ENCODE results near the gene ME1.

The ME1 gene

GRCh38 chr6:83470587-83470986 lies 39.7 kb upstream of the ME1 start:
- TF ChIP-seq, protein P1, sequence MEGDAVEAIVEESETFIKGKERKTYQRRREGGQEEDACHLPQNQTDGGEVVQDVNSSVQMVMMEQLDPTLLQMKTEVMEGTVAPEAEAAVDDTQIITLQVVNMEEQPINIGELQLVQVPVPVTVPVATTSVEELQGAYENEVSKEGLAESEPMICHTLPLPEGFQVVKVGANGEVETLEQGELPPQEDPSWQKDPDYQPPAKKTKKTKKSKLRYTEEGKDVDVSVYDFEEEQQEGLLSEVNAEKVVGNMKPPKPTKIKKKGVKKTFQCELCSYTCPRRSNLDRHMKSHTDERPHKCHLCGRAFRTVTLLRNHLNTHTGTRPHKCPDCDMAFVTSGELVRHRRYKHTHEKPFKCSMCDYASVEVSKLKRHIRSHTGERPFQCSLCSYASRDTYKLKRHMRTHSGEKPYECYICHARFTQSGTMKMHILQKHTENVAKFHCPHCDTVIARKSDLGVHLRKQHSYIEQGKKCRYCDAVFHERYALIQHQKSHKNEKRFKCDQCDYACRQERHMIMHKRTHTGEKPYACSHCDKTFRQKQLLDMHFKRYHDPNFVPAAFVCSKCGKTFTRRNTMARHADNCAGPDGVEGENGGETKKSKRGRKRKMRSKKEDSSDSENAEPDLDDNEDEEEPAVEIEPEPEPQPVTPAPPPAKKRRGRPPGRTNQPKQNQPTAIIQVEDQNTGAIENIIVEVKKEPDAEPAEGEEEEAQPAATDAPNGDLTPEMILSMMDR (conservative IDR thresholded peaks at IDR 0.05; ENCODE audit: low read length), result no peak
- no peak for TF ChIP-seq EZH2phosphoT487 (IDR thresholded peaks at IDR 0.05; ENCODE audit: borderline replicate concordance)
- H3K4me3 ChIP-seq (ENCODE audit: low read length, poor library complexity, severe bottlenecking), result no peak overlapping the region
- no peaks in the 10 kb centered on the region for H3K9me2 ChIP-seq (replicated peaks; ENCODE audit: low read depth, low read length)
- no peaks in the 10 kb centered on the region for H3K4me1 ChIP-seq (ENCODE audit: insufficient read depth, low read length, poor library complexity, severe bottlenecking)
- no peaks in the 10 kb centered on the region for H3K36me3 ChIP-seq (ENCODE audit: insufficient read depth, low read length)
- H3K4me2 ChIP-seq (ENCODE audit: low read depth, low read length, poor library complexity, severe bottlenecking), result no peak overlapping the region
- H4K20me1 ChIP-seq (ENCODE audit: insufficient read depth, low read length, poor library complexity, severe bottlenecking), result no peaks in the 10 kb centered on the region
- no peak overlapping the region for H3K9ac ChIP-seq (ENCODE audit: low read depth, low read length, poor library complexity, severe bottlenecking)
- no peak overlapping the region for H2AFZ ChIP-seq (ENCODE audit: low read length)
- no peaks in the 10 kb centered on the region for H3K79me2 ChIP-seq (ENCODE audit: insufficient read depth, low read length)
- no peaks in the 10 kb centered on the region for H3K27me3 ChIP-seq (ENCODE audit: insufficient read depth, low read length, poor library complexity, severe bottlenecking)
- no peaks in the 10 kb centered on the region for H3K9me3 ChIP-seq (ENCODE audit: insufficient read depth, low read depth, low read length)
- H3F3A ChIP-seq (ENCODE audit: low read depth), result no peaks in the 10 kb centered on the region

GRCh38 chr6:83470001-83470400 lies 39.1 kb upstream of the ME1 start:
- no peak for TF ChIP-seq EZH2phosphoT487 (IDR thresholded peaks at IDR 0.05; ENCODE audit: borderline replicate concordance)
- no peak overlapping the region for H3K4me2 ChIP-seq (ENCODE audit: low read depth, low read length, poor library complexity, severe bottlenecking)

GRCh38 chr6:83467620-83468036 lies 36.8 kb upstream of the ME1 start:
- no peak overlapping the region for H3K4me3 ChIP-seq (ENCODE audit: low read length, poor library complexity, severe bottlenecking)
- no peaks in the 10 kb centered on the region for H3K9me2 ChIP-seq (replicated peaks; ENCODE audit: low read depth, low read length)
- H3K4me1 ChIP-seq (ENCODE audit: insufficient read depth, low read length, poor library complexity, severe bottlenecking), result no peaks in the 10 kb centered on the region
- no peaks in the 10 kb centered on the region for H3K27me3 ChIP-seq (ENCODE audit: insufficient read depth, low read length, poor library complexity, severe bottlenecking)
- H3K79me2 ChIP-seq (ENCODE audit: insufficient read depth, low read length), result no peaks in the 10 kb centered on the region
- no peaks in the 10 kb centered on the region for H4K20me1 ChIP-seq (ENCODE audit: insufficient read depth, low read length, poor library complexity, severe bottlenecking)
- H2AFZ ChIP-seq (ENCODE audit: low read length), result 0 out of 2 replicates have a peak overlapping the region, but pooled peaks have one; percentile 18
- H3K4me2 ChIP-seq (ENCODE audit: low read depth, low read length, poor library complexity, severe bottlenecking), result no peak overlapping the region
- no peaks in the 10 kb centered on the region for H3F3A ChIP-seq (ENCODE audit: low read depth)
- H3K36me3 ChIP-seq (ENCODE audit: insufficient read depth, low read length), result no peaks in the 10 kb centered on the region
- H3K9me3 ChIP-seq (ENCODE audit: insufficient read depth, low read depth, low read length), result no peaks in the 10 kb centered on the region
- no peak overlapping the region for H3K9ac ChIP-seq (ENCODE audit: low read depth, low read length, poor library complexity, severe bottlenecking)
- TF ChIP-seq EZH2phosphoT487 (IDR thresholded peaks at IDR 0.05; ENCODE audit: borderline replicate concordance), result no peak
- TF ChIP-seq, protein P1 (conservative IDR thresholded peaks at IDR 0.05; ENCODE audit: low read length), result no peak

More at GRCh38 chr6:83470001-83470400, 39.1 kb upstream of the ME1 start:
- no peaks in the 10 kb centered on the region for H3K36me3 ChIP-seq (ENCODE audit: insufficient read depth, low read length)
- H2AFZ ChIP-seq (ENCODE audit: low read length), result no peak overlapping the region
- H3K9ac ChIP-seq (ENCODE audit: low read depth, low read length, poor library complexity, severe bottlenecking), result no peak overlapping the region
- no peaks in the 10 kb centered on the region for H3K9me3 ChIP-seq (ENCODE audit: insufficient read depth, low read depth, low read length)
- H3K4me1 ChIP-seq (ENCODE audit: insufficient read depth, low read length, poor library complexity, severe bottlenecking), result no peaks in the 10 kb centered on the region
- H3F3A ChIP-seq (ENCODE audit: low read depth), result no peaks in the 10 kb centered on the region
- H3K9me2 ChIP-seq (replicated peaks; ENCODE audit: low read depth, low read length), result no peaks in the 10 kb centered on the region
- H4K20me1 ChIP-seq (ENCODE audit: insufficient read depth, low read length, poor library complexity, severe bottlenecking), result no peaks in the 10 kb centered on the region
- H3K4me3 ChIP-seq (ENCODE audit: low read length, poor library complexity, severe bottlenecking), result no peak overlapping the region
- H3K79me2 ChIP-seq (ENCODE audit: insufficient read depth, low read length), result no peaks in the 10 kb centered on the region
- no peaks in the 10 kb centered on the region for H3K27me3 ChIP-seq (ENCODE audit: insufficient read depth, low read length, poor library complexity, severe bottlenecking)

DNA sequence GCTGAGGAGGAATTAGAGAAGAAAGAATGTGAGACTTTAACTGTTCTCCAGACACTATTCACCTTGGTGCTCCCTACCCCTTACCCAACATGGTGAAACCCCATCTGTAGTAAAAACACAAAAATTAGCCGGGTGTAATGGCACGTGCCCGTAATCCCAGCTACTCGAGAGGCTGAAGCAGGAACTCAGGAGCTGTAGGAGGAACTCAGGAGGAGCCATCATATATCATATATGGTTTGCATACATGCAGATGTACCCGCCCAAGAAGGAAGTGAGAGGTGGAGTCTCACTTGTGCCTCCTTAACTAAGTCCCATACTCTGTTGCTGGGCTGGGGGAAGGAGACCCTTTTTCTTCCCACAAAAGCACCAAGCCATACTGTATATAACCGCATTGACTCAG lies 35.5 kb upstream of the ME1 start:
- H4K20me1 ChIP-seq (ENCODE audit: insufficient read depth, low read length, poor library complexity, severe bottlenecking), result no peaks in the 10 kb centered on the region
- no peaks in the 10 kb centered on the region for H3F3A ChIP-seq (ENCODE audit: low read depth)

More for the DNA sequence above, 35.5 kb upstream of the ME1 start:
- H2AFZ ChIP-seq (ENCODE audit: low read length), result no peak overlapping the region
- no peaks in the 10 kb centered on the region for H3K27me3 ChIP-seq (ENCODE audit: insufficient read depth, low read length, poor library complexity, severe bottlenecking)
- no peaks in the 10 kb centered on the region for H3K9me3 ChIP-seq (ENCODE audit: insufficient read depth, low read depth, low read length)
- no peaks in the 10 kb centered on the region for H3K9me2 ChIP-seq (replicated peaks; ENCODE audit: low read depth, low read length)
- no peak overlapping the region for H3K4me2 ChIP-seq (ENCODE audit: low read depth, low read length, poor library complexity, severe bottlenecking)
- H3K9ac ChIP-seq (ENCODE audit: low read depth, low read length, poor library complexity, severe bottlenecking), result no peak overlapping the region
- H3K36me3 ChIP-seq (ENCODE audit: insufficient read depth, low read length), result no peaks in the 10 kb centered on the region
- H3K4me3 ChIP-seq (ENCODE audit: low read length, poor library complexity, severe bottlenecking), result no peak overlapping the region
- no peaks in the 10 kb centered on the region for H3K79me2 ChIP-seq (ENCODE audit: insufficient read depth, low read length)
- H3K4me1 ChIP-seq (ENCODE audit: insufficient read depth, low read length, poor library complexity, severe bottlenecking), result no peaks in the 10 kb centered on the region
- TF ChIP-seq EZH2phosphoT487 (IDR thresholded peaks at IDR 0.05; ENCODE audit: borderline replicate concordance), result no peak
- TF ChIP-seq, protein P1 (conservative IDR thresholded peaks at IDR 0.05; ENCODE audit: low read length), result no peak
